K562 (cell line): ENCODE measurements around the gene LRRC61. TPM values are rescaled to one million over a fixed set of nuclear protein-coding genes. Genes with fewer than 3 reads are reported as not detected.
A peak's percentile ranks its signal among the peaks of the same experiment; 100 is the strongest.

Source experiments
- DMBX1 ChIP-seq: fragments of 250-450 bp; sonication (Bioruptor Pico); IDR thresholded peaks from 2 replicates; pipeline ENCODE4 v1.8.0; 2022; ENCODE audit warnings: inconsistent platforms, mild to moderate bottlenecking, moderate library complexity, borderline replicate concordance
- E2F1 ChIP-seq: sonication (generic); formaldehyde crosslinking; IDR thresholded peaks from 2 replicates; pipeline ENCODE4 v1.8.1; 2023; ENCODE audit warnings: mild to moderate bottlenecking, missing genetic modification reagents, moderate library complexity
- EP300 ChIP-seq: IDR thresholded peaks from 2 replicates; pipeline ENCODE4 v1.6.1; 2012; ENCODE audit warnings: low read length, improper control_type of control experiment
- LARP7 ChIP-seq: fragments of 450-650 bp; IDR thresholded peaks from 2 replicates; pipeline ENCODE4 v1.6.1; 2016
- SMARCA5 ChIP-seq: fragments of 450-650 bp; IDR thresholded peaks from 2 replicates; pipeline ENCODE4 v1.6.1; 2016
- UBTF ChIP-seq, 2 experiments: IDR thresholded peaks; 2 replicates each; pipeline ENCODE4 v1.6.1; 2012; ENCODE audit warnings: improper control_type of control experiment in 2 of 2, low read depth in 2 of 2, low read length in 2 of 2, borderline replicate concordance in 1 of 2
- ZBTB26 ChIP-seq: fragments of 450-650 bp; formaldehyde crosslinking; IDR thresholded peaks from 2 replicates; pipeline ENCODE4 v1.4.0; 2022; ENCODE audit warnings: missing genetic modification characterization
- ZC3H4 ChIP-seq: sonication (generic); formaldehyde crosslinking; IDR thresholded peaks from 2 replicates; pipeline ENCODE4 v1.9.0; 2021; ENCODE audit warnings: missing genetic modification reagents, borderline replicate concordance
- ZNF431 ChIP-seq: sonication (generic); formaldehyde crosslinking; IDR thresholded peaks from 2 replicates; pipeline ENCODE4 v1.8.0; 2022; ENCODE audit warnings: mild to moderate bottlenecking, missing genetic modification reagents
- polyA plus RNA-seq, 8 experiments: library from polyadenylated mRNA; depleted of rRNA in 4 of 8; stranded (reverse) in 5 of 8; unstranded in 3 of 8; fragments of >200 nt; fragmentation: Nextera tagmentation in 2 of 8; fragmentation: Illumina TruSeq in 1 of 8; extraction: Ambion mirVana in 2 of 8; extraction: Trizol in 1 of 8; gene quantifications; 2 replicates each; pipeline versions ENCODE4 v1.2.1 to v1.2.3, GENCODE V29; 2011 to 2014; ENCODE audit warnings: inconsistent platforms in 1 of 8, missing spikeins in 1 of 8
- total RNA-seq, 7 experiments: library from RNA; depleted of rRNA in 6 of 7; stranded (reverse); fragments of >200 nt in 6 of 7; fragmentation: Illumina TruSeq in 2 of 7; extraction: Trizol in 2 of 7; gene quantifications; 2 replicates each; pipeline versions ENCODE4 v1.2.1 to v1.2.3, GENCODE V29; 2011 to 2021; ENCODE audit warnings: low replicate concordance in 1 of 7
- TF ChIP-seq, protein P1 (sequence below): fragments of 250-450 bp; sonication (Bioruptor Pico); IDR thresholded peaks from 2 replicates; pipeline ENCODE4 v1.4.0; 2020; ENCODE audit warnings: mild to moderate bottlenecking
- TF ChIP-seq, protein P2 (sequence below), 2 experiments: fragments of 450-650 bp; IDR thresholded peaks; 2 replicates each; pipeline ENCODE4 v1.6.1; 2016; ENCODE audit warnings: mild to moderate bottlenecking in 2 of 2, borderline replicate concordance in 1 of 2, low read depth in 1 of 2, moderate library complexity in 1 of 2

LRRC61 gene
- total and polyA plus RNA-seq, 9 of the 15 experiments (the other 6 are each of a cell fraction or from before 2014, with no cell fraction given): 1.3 to 55.2 (median 35.2) TPM

- TF ChIP-seq, protein P1, sequence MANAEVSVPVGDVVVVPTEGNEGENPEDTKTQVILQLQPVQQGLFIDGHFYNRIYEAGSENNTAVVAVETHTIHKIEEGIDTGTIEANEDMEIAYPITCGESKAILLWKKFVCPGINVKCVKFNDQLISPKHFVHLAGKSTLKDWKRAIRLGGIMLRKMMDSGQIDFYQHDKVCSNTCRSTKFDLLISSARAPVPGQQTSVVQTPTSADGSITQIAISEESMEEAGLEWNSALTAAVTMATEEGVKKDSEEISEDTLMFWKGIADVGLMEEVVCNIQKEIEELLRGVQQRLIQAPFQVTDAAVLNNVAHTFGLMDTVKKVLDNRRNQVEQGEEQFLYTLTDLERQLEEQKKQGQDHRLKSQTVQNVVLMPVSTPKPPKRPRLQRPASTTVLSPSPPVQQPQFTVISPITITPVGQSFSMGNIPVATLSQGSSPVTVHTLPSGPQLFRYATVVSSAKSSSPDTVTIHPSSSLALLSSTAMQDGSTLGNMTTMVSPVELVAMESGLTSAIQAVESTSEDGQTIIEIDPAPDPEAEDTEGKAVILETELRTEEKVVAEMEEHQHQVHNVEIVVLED (CRISPR knock-in tag): no peak
- TF ChIP-seq, protein P2, sequence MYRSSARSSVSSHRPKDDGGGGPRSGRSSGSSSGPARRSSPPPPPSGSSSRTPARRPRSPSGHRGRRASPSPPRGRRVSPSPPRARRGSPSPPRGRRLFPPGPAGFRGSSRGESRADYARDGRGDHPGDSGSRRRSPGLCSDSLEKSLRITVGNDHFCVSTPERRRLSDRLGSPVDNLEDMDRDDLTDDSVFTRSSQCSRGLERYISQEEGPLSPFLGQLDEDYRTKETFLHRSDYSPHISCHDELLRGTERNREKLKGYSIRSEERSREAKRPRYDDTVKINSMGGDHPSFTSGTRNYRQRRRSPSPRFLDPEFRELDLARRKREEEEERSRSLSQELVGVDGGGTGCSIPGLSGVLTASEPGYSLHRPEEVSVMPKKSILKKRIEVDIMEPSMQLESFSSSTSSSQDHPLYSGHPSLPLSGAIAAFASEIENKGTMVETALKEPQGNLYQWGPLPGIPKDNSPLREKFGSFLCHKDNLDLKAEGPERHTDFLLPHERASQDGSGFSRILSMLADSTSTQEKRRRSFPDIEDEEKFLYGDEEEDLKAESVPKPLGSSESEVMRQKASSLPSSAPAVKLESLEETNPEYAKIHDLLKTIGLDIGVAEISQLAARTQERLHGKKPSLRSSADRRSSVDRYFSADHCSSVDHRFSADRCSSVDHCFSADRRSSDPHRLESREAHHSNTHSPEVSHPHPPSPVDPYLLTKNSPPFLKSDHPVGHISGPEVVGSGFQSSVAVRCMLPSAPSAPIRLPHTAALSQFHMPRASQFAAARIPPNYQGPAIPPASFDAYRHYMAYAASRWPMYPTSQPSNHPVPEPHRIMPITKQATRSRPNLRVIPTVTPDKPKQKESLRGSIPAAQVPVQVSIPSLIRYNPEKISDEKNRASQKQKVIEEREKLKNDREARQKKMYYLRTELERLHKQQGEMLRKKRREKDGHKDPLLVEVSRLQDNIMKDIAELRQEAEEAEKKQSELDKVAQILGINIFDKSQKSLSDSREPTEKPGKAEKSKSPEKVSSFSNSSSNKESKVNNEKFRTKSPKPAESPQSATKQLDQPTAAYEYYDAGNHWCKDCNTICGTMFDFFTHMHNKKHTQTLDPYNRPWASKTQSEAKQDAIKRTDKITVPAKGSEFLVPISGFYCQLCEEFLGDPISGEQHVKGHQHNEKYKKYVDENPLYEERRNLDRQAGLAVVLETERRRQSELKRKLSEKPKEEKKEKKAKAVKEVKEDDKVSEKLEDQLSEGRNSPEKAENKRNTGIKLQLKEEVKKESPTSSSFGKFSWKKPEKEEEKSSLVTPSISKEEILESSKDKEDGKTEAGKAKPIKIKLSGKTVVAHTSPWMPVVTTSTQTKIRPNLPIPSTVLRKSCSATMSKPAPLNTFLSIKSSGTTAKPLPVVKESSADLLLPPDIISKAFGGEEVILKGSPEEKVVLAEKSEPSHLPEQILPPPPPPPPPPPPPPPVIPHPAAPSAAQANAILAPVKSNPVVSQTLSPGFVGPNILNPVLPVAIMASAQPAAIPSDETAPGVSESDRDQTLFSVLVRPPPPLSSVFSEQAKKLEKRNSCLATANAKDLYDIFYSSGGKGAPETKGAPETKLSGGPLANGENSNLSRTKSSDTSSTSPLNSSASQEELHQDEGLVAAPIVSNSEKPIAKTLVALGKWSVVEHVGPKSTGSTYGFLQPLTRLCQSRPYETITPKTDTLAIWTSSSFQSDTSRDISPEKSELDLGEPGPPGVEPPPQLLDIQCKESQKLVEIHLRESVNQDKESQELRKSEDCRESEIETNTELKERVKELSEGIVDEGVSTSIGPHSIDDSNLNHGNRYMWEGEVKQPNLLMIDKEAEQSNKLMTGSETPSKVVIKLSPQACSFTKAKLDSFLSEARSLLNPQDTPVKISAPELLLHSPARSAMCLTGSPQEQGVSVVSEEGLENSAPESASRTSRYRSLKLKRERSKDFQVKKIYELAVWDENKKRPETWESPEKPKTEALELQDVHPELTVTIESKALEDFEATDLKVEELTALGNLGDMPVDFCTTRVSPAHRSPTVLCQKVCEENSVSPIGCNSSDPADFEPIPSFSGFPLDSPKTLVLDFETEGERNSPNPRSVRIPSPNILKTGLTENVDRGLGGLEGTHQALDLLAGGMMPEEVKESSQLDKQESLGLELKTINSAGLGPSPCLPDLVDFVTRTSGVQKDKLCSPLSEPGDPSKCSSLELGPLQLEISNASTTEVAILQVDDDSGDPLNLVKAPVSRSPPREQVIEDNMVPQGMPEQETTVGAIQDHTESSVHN (IDR thresholded peaks at IDR 0.05; ENCODE audit: borderline replicate concordance in 1 of 2, low read depth in 1 of 2): no peak
- TF ChIP-seq LARP7 (peak; percentile 85), UBTF (IDR thresholded peaks at IDR 0.05; ENCODE audit: borderline replicate concordance in 1 of 2, low read depth in 2 of 2, low read length in 2 of 2) (no peak), EP300 (no peak), ZC3H4 (CRISPR knock-in tag) (no peak; the same call in 1 of the 2 replicates), ZNF431 (CRISPR knock-in tag) (no peak), ZBTB26 (CRISPR knock-in tag) (peak; percentile 97), E2F1 (CRISPR knock-in tag) (no peak), DMBX1 (CRISPR knock-in tag) (no peak), SMARCA5 (peak; percentile 86)
Measured at GRCh38 chr7:150359622-150360362, 36.6 kb downstream of the LRRC61 start (continued).
